Ovary (tissue), 3 donors: ENCODE measurements around the gene CACNA2D1.

Experiments
- EP300 ChIP-seq: sonication (generic); formaldehyde crosslinking; IDR thresholded peaks from one replicate; pipeline ENCODE4 v1.6.1; 2017; ENCODE audit warnings: antibody characterized with exemption
- TF ChIP-seq, protein P1 (sequence below), 3 donors: fragments of 450-650 bp in 2 of 3; fragments of 200-600 bp in 1 of 3; IDR thresholded peaks; one replicate each; pipeline versions ENCODE4 v1.5.1 to v1.8.0; 2016 to 2022; ENCODE audit warnings: antibody characterized with exemption in 3 of 3, mild to moderate bottlenecking in 1 of 3
- donor health status: DM: no; HTN: no; CAD: no.

DNA sequence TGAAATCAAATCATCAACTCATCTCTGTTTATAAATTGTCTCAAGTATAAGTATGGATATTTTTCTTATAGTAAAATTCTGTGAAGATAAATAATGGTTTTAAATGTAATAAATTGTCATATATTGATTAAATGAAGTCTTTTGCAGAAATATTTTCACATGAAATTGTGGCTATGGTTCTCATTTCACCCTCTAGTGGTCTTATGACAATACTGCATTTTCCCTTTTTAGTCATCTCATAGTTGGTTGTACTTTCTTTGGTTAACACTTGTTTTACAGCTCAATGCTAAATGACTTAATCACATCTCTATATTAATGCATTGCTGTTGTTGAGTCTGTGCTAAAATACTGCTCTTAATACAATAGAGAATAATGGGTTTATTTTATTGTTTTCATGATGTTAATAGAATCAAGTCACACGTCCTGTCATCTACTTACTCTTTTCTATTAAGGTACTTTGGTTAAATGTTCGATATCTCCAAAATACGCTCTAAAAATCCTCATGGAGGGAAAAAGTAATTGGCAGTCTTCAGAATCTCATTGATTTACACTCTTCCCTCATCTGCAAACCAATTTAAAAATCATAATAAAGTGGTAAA lies 38.0 kb upstream of the CACNA2D1 start:
- TF ChIP-seq EP300: no peak
- TF ChIP-seq, protein P1, sequence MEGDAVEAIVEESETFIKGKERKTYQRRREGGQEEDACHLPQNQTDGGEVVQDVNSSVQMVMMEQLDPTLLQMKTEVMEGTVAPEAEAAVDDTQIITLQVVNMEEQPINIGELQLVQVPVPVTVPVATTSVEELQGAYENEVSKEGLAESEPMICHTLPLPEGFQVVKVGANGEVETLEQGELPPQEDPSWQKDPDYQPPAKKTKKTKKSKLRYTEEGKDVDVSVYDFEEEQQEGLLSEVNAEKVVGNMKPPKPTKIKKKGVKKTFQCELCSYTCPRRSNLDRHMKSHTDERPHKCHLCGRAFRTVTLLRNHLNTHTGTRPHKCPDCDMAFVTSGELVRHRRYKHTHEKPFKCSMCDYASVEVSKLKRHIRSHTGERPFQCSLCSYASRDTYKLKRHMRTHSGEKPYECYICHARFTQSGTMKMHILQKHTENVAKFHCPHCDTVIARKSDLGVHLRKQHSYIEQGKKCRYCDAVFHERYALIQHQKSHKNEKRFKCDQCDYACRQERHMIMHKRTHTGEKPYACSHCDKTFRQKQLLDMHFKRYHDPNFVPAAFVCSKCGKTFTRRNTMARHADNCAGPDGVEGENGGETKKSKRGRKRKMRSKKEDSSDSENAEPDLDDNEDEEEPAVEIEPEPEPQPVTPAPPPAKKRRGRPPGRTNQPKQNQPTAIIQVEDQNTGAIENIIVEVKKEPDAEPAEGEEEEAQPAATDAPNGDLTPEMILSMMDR (IDR thresholded peaks at IDR 0.05): peak; percentile 36 to 57 (median 43)
